HepG2 (cell line): ENCODE data around the gene FGD5. TPM values are rescaled to one million over a fixed set of nuclear protein-coding genes. Genes with fewer than 3 reads are reported as not detected.

ENCODE experiments used
- ATAC-seq: fragments of 200-7000 bp; cut with Tn5 transposase; 3 replicates; pipeline ENCODE4 v1.9.1; 2020; ENCODE audit warnings: mild to moderate bottlenecking, moderate library complexity
- BruUV-seq: library from RNA; stranded (reverse); fragments of 400-500 nt; replicated peaks from 2 replicates; lab custom pipeline; 2021; lab: Mats Ljungman, UMichigan
- CTCF ChIA-PET: fragments of 300-600 bp; formaldehyde crosslinking; extraction: SDS; loops from one replicate; lab custom pipeline; 2021; ENCODE audit warnings: low total read pairs, inconsistent platforms, low intra/inter-chr PET ratio; lab: Yijun Ruan, JAX
- POLR2A ChIA-PET: fragments of 350-600 bp; sonication (Branson Sonifier 250); formaldehyde crosslinking; loops from one replicate; lab custom pipeline; 2020; ENCODE audit warnings: antibody characterized with exemption, inconsistent platforms; lab: Yijun Ruan, JAX
- DNase-seq: peaks from one replicate; pipeline ENCODE4 v3.0.0-alpha.2; 2015; ENCODE audit warnings: low spot score
- FAIRE-seq: peaks from 3 replicates; lab custom pipeline; 2011; peaks lifted over from hg19 to GRCh38; lab: Jason Lieb, UNC
- H2AFZ ChIP-seq: one replicate; pipeline ENCODE4 v1.6.1; 2011; ENCODE audit warnings: low read length, inconsistent platforms
- H3K27ac ChIP-seq: fragments of 300-600 bp; 3 replicates; pipeline ENCODE4 v1.8.0; 2011; ENCODE audit warnings: mixed run types, mild to moderate bottlenecking, mixed read lengths, low read length, inconsistent platforms; ENCODE audit not compliant: insufficient read depth; ENCODE audit errors: extremely low read length
- H3K27me3 ChIP-seq, 2 experiments: fragments of 200-600 bp in 1 of 2; 2 replicates in 1 of 2; 3 replicates in 1 of 2; pipeline versions ENCODE4 v1.6.0 to v1.8.0; 2011; ENCODE audit warnings: low read length in 2 of 2, mild to moderate bottlenecking in 2 of 2, moderate library complexity in 2 of 2, inconsistent platforms in 1 of 2; ENCODE audit not compliant: insufficient read depth in 2 of 2, control insufficient read depth in 1 of 2
- H3K36me3 ChIP-seq, 2 experiments: fragments of 200-600 bp in 1 of 2; replicated peaks in 1 of 2; 2 replicates in 1 of 2; 3 replicates in 1 of 2; pipeline versions ENCODE4 v1.5.1 to v1.8.0; 2011; ENCODE audit warnings: low read length in 2 of 2, inconsistent platforms in 1 of 2; ENCODE audit not compliant: insufficient read depth in 2 of 2, control insufficient read depth in 1 of 2
- H3K4me1 ChIP-seq: 2 replicates; pipeline ENCODE4 v1.5.1; 2012; ENCODE audit warnings: low read length, inconsistent platforms; ENCODE audit not compliant: insufficient read depth
- H3K4me2 ChIP-seq: 2 replicates; pipeline ENCODE4 v1.6.0; 2011; ENCODE audit warnings: low read depth, low read length, inconsistent platforms
- H3K4me3 ChIP-seq, 3 experiments: fragments of 200-600 bp in 1 of 3; sonication (generic), shearing (Covaris generic) in 1 of 3; replicated peaks in 1 of 3; 2 replicates each; pipeline ENCODE4 v1.5.1; 2011 to 2016; ENCODE audit warnings: low read length in 3 of 3, inconsistent platforms in 2 of 3, low read depth in 2 of 3, mild to moderate bottlenecking in 2 of 3, control low read depth in 1 of 3, mixed read lengths in 1 of 3; ENCODE audit not compliant: insufficient read depth in 1 of 3
- H3K79me2 ChIP-seq: one replicate; pipeline ENCODE4 v1.6.1; 2011; ENCODE audit warnings: low read length, inconsistent platforms; ENCODE audit not compliant: insufficient read depth
- H3K9ac ChIP-seq: 2 replicates; pipeline ENCODE4 v1.6.0; 2011; ENCODE audit warnings: mild to moderate bottlenecking, low read depth, low read length, inconsistent platforms; ENCODE audit not compliant: insufficient read depth
- H3K9me3 ChIP-seq: 2 replicates; pipeline ENCODE4 v1.5.1; 2012; ENCODE audit warnings: mild to moderate bottlenecking, low read length
- H4K20me1 ChIP-seq: 2 replicates; pipeline ENCODE4 v1.6.0; 2011; ENCODE audit warnings: inconsistent platforms, mild to moderate bottlenecking, low read length, moderate library complexity; ENCODE audit not compliant: insufficient read depth
- CREM ChIP-seq, 2 experiments: sonication (generic) in 1 of 2; formaldehyde crosslinking in 1 of 2; IDR thresholded peaks; 2 replicates each; pipeline versions ENCODE4 v1.4.0 to v1.6.1; 2016 to 2020; ENCODE audit warnings: antibody characterized with exemption in 1 of 2, mild to moderate bottlenecking in 1 of 2, missing genetic modification reagents in 1 of 2
- DRAP1 ChIP-seq: IDR thresholded peaks from 2 replicates; pipeline ENCODE4 v1.6.1; 2016; ENCODE audit warnings: missing genetic modification reagents, missing compliant biosample characterization
- E2F2 ChIP-seq: sonication (generic); formaldehyde crosslinking; IDR thresholded peaks from 2 replicates; pipeline ENCODE4 v1.4.0; 2020; ENCODE audit warnings: missing genetic modification reagents, borderline replicate concordance
- ESRRA ChIP-seq: sonication (generic); formaldehyde crosslinking; IDR thresholded peaks from 2 replicates; pipeline ENCODE4 v1.5.1; 2020; ENCODE audit warnings: mild to moderate bottlenecking, low read depth, missing genetic modification reagents
- GTF3A ChIP-seq: sonication (generic); formaldehyde crosslinking; conservative IDR thresholded peaks from 2 replicates; pipeline ENCODE4 v1.4.0; 2020; ENCODE audit warnings: mild to moderate bottlenecking, missing genetic modification reagents
- HMGA1 ChIP-seq: sonication (generic); formaldehyde crosslinking; conservative IDR thresholded peaks from 2 replicates; pipeline ENCODE4 v1.4.0; 2020; ENCODE audit warnings: missing genetic modification reagents
- HOXA5 ChIP-seq: sonication (generic); formaldehyde crosslinking; IDR thresholded peaks from 2 replicates; pipeline ENCODE4 v1.4.0; 2020; ENCODE audit warnings: missing genetic modification reagents
- HOXA9 ChIP-seq: sonication (generic); formaldehyde crosslinking; IDR thresholded peaks from 2 replicates; pipeline ENCODE4 v1.8.1; 2022; ENCODE audit warnings: missing genetic modification reagents, mild to moderate bottlenecking, moderate library complexity, borderline replicate concordance
- NFRKB ChIP-seq: fragments of 450-650 bp; IDR thresholded peaks from 2 replicates; pipeline ENCODE4 v1.6.1; 2017
- RCOR2 ChIP-seq: IDR thresholded peaks from 2 replicates; pipeline ENCODE4 v1.6.1; 2016; ENCODE audit warnings: missing biosample characterization, missing genetic modification reagents
- SP140L ChIP-seq: sonication (generic); formaldehyde crosslinking; IDR thresholded peaks from 2 replicates; pipeline ENCODE4 v1.4.0; 2020; ENCODE audit warnings: missing genetic modification reagents, borderline replicate concordance
- ZGPAT ChIP-seq: IDR thresholded peaks from 2 replicates; pipeline ENCODE4 v1.6.1; 2016; ENCODE audit warnings: mild to moderate bottlenecking
- ZNF253 ChIP-seq: sonication (generic); formaldehyde crosslinking; IDR thresholded peaks from 2 replicates; pipeline ENCODE4 v1.8.0; 2022; ENCODE audit warnings: mild to moderate bottlenecking, missing genetic modification reagents, borderline replicate concordance
- ZNF543 ChIP-seq: sonication (generic); formaldehyde crosslinking; IDR thresholded peaks from 2 replicates; pipeline ENCODE4 v1.4.0; 2020; ENCODE audit warnings: mild to moderate bottlenecking, missing genetic modification reagents
- ZNF607 ChIP-seq: sonication (generic); formaldehyde crosslinking; IDR thresholded peaks from 2 replicates; pipeline ENCODE4 v1.5.1; 2020; ENCODE audit warnings: missing genetic modification reagents, mild to moderate bottlenecking, borderline replicate concordance
- ZNF704 ChIP-seq: sonication (generic); formaldehyde crosslinking; IDR thresholded peaks from 2 replicates; pipeline ENCODE4 v1.8.1; 2023; ENCODE audit warnings: mild to moderate bottlenecking, inconsistent platforms, moderate library complexity, missing genetic modification reagents, borderline replicate concordance
- ZNF768 ChIP-seq: sonication (generic); formaldehyde crosslinking; IDR thresholded peaks from 2 replicates; pipeline ENCODE4 v1.4.0; 2020; ENCODE audit warnings: missing genetic modification reagents
- WGBS: methylation state at CpG from one replicate; pipeline ENCODE4 v1.1.6; 2017; ENCODE audit warnings: low lambda C conversion rate; 5-methylcytosine and 5-hydroxymethylcytosine counted together
- in situ Hi-C: cut with HindIII; loops from 2 replicates; pipeline ENCODE4 v1.10.0; 2017; ENCODE audit warnings: low pct_unique_long_range_greater_than_20kb; ENCODE audit not compliant: extremely low pct_ligation_motif_present
- intact Hi-C: fragments of 100-400 bp; cut with micrococcal nuclease; formaldehyde crosslinking; loops from one replicate; pipeline ENCODE4 v1.10.0; 2022; ENCODE audit not compliant: unreplicated experiment
- polyA plus RNA-seq, 8 experiments: library from polyadenylated mRNA; depleted of rRNA in 3 of 8; stranded (reverse) in 7 of 8; unstranded in 1 of 8; fragments of >200 nt; fragmentation: Illumina TruSeq in 4 of 8; extraction: Trizol in 4 of 8; gene quantifications; 2 replicates each; pipeline versions ENCODE4 v1.2.1 to v1.2.3, GENCODE V29; 2011 to 2016; ENCODE audit warnings: low read depth in 4 of 8, missing spikeins in 1 of 8, mixed read lengths in 1 of 8; ENCODE audit not compliant: insufficient read depth in 1 of 8
- total RNA-seq, 5 experiments: library from RNA; depleted of rRNA; stranded (reverse); fragments of >200 nt; fragmentation: Illumina TruSeq; extraction: Trizol; gene quantifications; 2 replicates each; pipeline ENCODE4 v1.2.3, GENCODE V29; 2016; ENCODE audit warnings: low read depth in 1 of 5

Gene FGD5
- total and polyA plus RNA-seq, 2 of the 13 experiments (the other 11 are each of a cell fraction or from before 2014, with no cell fraction given) = 0.17 TPM; not detected in 1

- no peak for TF ChIP-seq ZNF253 (CRISPR knock-in tag)
- TF ChIP-seq ZNF704 = no peak
- no peak for TF ChIP-seq ZNF768
- no peak for TF ChIP-seq ESRRA (CRISPR knock-in tag)
- no peak for TF ChIP-seq ZNF543 (CRISPR knock-in tag)
- no peak for TF ChIP-seq E2F2 (CRISPR knock-in tag)
- TF ChIP-seq RCOR2 (CRISPR knock-in tag) = no peak
- TF ChIP-seq NFRKB = no peak
- no peak for TF ChIP-seq ZNF607 (CRISPR knock-in tag)
- no peak for TF ChIP-seq HOXA9
- TF ChIP-seq SP140L = no peak
- TF ChIP-seq DRAP1 (CRISPR knock-in tag) = no peak
- TF ChIP-seq HMGA1 = no peak
- TF ChIP-seq CREM (IDR thresholded peaks at IDR 0.05) = no peak
- no peak for TF ChIP-seq CREM (CRISPR knock-in tag; IDR thresholded peaks at IDR 0.05)
- no peak for TF ChIP-seq GTF3A (CRISPR knock-in tag)
- TF ChIP-seq HOXA5 (CRISPR knock-in tag) = no peak
- TF ChIP-seq ZGPAT (CRISPR knock-in tag) = no peak
- H3K27me3 ChIP-seq = peaks cover 0 to 9% of the 10 kb centered on the region in 2 experiments; a peak in 1 of 5 replicates
- H3K36me3 ChIP-seq = no peaks in the 10 kb centered on the region
- no peak for FAIRE-seq
- in situ Hi-C loops = no loop called here
- H3K4me1 ChIP-seq = no peaks in the 10 kb centered on the region
- POLR2A ChIA-PET = no interaction called here
- H3K79me2 ChIP-seq = no peaks in the 10 kb centered on the region
- intact Hi-C loops = no loop called here
- H3K9ac ChIP-seq = no peak overlapping the region
- no peak for DNase-seq
- H3K27ac ChIP-seq = no peak overlapping the region
- no peak overlapping the region for H2AFZ ChIP-seq
- no peaks in the 10 kb centered on the region for H3K9me3 ChIP-seq
- H4K20me1 ChIP-seq = no peaks in the 10 kb centered on the region
- BruUV-seq = no TSS peak
- ATAC-seq = no peak
- H3K4me2 ChIP-seq = no peak overlapping the region
- CTCF ChIA-PET = no interaction called here
- H3K4me3 ChIP-seq = no peak overlapping the region
- WGBS = 10% methylated on average over 4 of the region's 4 CpGs
These were observed 52.0 kb downstream of the FGD5 start for GRCh38 chr3:14870783-14871060.
